SK-MEL-5 (cell line): ENCODE data around the gene SAMD4A. TPM values are rescaled to one million over a fixed set of nuclear protein-coding genes. Genes with fewer than 3 reads are reported as not detected.
"Not testable (repeated sequence)": the region's sequence is repeated elsewhere in the genome, so short reads cannot be mapped to it uniquely, and the experiment has no call there.

ENCODE experiments used
- DNase-seq: peaks from one replicate; pipeline ENCODE4 v3.0.0-alpha.2; 2016; ENCODE audit warnings: low read depth, low spot score
- in situ Hi-C: cut with HindIII; loops from 2 replicates; pipeline ENCODE4 v1.10.0; 2016; ENCODE audit warnings: low sequenced_read_pairs, high pct_unique_total_duplicates, low pct_unique_long_range_greater_than_20kb
- total RNA-seq: library from RNA; depleted of rRNA; stranded (reverse); fragments of >200 nt; shearing (Covaris generic); gene quantifications from 2 replicates; pipeline ENCODE4 v1.2.3, GENCODE V29; 2014

Gene SAMD4A
- total RNA-seq, 1 experiment from 2014 or later: 16.2 TPM

DNA sequence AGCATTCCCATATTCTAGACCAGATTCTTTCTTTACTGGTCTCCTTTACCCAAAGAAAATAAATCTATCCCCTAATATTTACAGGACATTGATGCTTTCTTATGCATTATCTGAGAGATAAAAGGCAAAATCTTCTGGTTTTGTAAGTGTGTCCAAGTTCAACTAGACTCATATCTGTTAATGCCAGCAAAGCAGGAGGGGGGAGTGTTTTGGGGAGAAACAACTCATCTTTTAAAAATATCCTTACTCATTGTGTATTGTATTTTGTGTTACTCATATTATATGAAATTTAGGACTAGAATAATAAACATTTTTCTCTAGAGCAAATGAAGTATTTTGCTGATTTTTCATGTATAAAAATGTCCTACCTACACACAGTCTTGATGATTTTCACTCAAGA lies 54.8 kb downstream of the SAMD4A start:
- in situ Hi-C loops: no loop called here
- no peak for DNase-seq

- in situ Hi-C loops: no loop called here
- no peak for DNase-seq
Measured at GRCh38 chr14:54622192-54622958, 55.4 kb downstream of the SAMD4A start.

DNA sequence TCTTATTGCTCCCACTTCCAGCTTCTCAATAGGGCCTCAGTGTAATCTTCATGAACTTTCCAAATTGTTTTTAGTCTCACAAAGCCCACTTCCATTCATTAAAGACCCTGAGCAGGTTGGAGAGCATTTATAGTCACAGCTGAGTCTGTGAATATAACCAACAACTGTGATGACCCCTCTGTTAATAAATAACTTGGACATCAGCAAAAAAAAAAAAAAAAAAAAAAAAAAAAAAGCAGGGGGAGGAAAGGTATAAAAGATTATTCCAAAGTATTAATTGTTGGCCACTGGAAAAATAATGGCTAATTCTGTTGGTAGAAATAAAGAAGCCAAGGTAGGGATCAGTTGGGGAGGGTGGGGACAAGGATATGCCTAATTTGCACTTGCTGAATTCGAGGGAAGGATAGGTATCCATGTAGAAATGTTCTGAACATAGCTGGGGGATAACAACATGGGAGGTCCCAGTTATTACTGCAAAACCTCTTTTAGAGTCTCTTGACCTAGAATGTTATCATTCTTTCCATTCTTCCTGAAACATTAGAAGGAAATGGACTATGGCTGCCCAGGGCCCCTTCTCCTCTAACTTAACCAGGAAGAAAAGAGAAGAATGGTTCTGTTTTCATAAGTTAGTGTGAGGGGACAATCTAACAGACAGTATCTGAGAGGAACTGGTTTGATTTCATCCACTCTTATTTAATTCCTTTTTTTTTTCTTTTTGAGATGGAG lies 56.5 kb downstream of the SAMD4A start:
- no peak for DNase-seq

GRCh38 chr14:54624005-54624358 lies 57.1 kb downstream of the SAMD4A start:
- DNase-seq, in situ Hi-C loops: not testable (repeated sequence)

More for the DNA sequence above, 56.5 kb downstream of the SAMD4A start:
- in situ Hi-C loops: no loop called here

GRCh38 chr14:54625112-54625511 lies 58.2 kb downstream of the SAMD4A start:
- in situ Hi-C loops: no loop called here
- DNase-seq: no peak

GRCh38 chr14:54627219-54627539 lies 60.3 kb downstream of the SAMD4A start:
- in situ Hi-C loops: no loop called here

DNA sequence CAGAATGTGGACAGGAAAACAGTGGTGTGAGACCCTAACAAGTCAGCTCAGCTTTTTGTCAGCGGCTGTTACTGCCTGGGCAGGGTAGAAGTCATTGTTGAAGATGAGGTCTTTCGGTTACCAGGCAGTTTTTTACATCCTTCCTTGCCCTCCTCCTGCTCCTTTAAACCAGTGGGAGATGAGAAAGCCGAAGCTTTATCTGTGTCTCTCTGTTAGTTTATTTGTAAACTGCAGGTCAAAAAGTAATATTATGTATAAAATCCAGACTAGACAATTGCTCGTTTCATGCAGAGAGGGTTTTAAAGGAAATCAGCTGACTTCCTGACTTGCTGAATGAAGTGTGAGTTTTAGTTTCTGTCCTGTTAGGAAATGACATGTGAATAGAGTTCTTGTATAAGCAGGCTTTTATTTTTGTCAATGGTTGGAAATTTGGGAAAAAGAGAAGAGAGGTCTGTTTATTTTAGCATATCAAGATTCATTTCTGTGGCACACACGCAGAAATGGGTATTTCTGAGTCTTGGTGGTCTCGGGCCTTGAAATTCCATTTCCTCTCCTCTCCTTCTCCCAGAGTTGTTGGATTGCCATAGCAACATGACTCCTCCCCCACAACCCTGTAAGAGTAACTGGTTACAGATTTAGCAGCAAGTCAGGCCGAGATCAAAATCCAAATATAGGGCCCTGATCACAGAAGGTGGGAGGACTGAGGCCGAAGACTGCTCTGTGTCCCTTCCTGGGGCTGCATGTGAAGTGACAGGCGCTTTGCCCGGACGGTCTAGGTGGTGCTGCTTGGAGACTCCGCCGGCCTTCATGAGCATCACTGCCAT lies 60.8 kb downstream of the SAMD4A start:
- DNase-seq: peak; percentile 92
- in situ Hi-C loops: no loop called here

More at GRCh38 chr14:54627219-54627539, 60.3 kb downstream of the SAMD4A start:
- no peak for DNase-seq

GRCh38 chr14:54629183-54629582 lies 62.3 kb downstream of the SAMD4A start:
- DNase-seq: no peak
- in situ Hi-C loops: no loop called here

GRCh38 chr14:54629635-54630360 lies 62.9 kb downstream of the SAMD4A start:
- peak; percentile 69 for DNase-seq
- in situ Hi-C loops: no loop called here

DNA sequence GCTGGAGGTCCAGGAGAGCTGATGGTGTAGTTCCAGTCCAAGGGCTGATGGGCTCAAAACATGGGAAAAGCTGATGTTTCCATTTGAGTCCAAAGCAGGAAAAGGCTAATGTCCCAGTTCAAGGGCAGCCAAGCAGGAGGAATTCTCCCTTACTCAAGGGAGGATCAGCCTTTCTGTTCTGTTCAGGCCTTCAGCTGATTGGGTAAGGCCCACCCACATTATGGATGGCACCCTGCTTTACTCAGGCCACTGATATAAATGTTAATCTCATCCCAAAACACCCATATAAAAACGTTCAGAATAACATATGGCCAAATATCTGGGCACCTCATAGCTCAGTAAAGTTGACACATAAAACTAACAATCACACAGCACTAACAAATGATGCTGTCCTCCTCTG lies 64.1 kb downstream of the SAMD4A start:
- no peak for DNase-seq
- in situ Hi-C loops: no loop called here

DNA sequence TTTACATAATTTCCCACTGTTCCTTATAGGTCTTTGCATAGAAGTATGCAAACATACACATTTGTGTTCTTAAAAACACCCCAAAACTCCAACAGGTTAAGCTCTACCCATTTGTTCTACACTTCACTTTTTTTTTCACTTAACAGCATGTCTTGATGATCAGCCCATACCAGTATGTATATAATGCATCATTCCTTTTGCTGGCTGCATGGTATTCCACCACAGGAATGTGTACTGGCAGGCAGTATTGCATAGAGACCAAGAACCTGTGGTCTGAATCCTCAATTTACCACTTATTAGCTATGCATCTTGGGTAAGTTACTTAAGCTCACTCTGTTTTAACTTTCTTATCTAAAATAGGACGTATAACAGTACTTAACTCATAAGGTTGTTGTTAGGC lies 65.5 kb downstream of the SAMD4A start:
- in situ Hi-C loops: no loop called here
- DNase-seq: no peak

- in situ Hi-C loops: no loop called here
- no peak for DNase-seq
Measured at GRCh38 chr14:54633076-54633475, 66.1 kb downstream of the SAMD4A start.

DNA sequence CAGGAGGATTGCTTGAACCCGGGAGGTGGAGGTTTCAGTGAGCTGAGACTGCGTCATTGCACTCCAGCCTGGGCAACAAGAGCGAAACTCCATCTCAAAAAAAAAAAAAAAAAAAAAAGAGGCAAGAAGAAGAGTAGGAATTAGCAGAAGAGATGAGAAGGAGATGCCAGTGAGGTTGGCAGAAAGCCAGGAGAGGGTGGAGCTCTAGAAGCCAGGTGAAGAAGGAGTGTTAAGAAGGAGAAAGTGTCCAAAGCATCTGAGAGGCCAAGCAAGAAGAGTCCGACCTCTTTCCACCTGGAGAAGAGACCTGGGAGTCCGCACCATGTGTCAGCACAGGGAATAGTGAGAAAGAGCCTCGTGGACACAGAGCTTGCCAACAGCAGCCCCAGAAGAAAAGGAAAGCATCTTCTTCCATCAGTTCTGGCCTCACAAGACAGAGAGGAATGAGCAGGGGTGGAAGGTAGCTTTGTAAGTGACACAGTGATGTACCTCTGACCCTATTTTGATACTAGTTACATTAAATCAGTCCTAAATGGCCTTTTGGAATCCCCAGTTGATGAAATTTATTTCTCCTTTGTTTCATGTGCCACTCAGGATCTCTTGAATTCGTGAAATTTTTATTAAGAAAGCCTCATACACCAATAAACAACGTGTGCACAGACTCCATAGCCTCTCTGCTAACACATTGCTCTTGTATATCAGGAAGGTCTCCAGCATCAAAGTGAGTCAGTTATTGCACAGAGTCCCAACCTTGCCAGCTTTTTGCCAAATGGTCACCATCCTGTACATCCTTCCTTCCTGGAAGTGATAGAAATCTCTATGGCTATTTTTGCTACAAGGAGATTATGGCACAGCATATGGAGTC lies 70.6 kb downstream of the SAMD4A start:
- in situ Hi-C loops: no loop called here
- no peak for DNase-seq

DNA sequence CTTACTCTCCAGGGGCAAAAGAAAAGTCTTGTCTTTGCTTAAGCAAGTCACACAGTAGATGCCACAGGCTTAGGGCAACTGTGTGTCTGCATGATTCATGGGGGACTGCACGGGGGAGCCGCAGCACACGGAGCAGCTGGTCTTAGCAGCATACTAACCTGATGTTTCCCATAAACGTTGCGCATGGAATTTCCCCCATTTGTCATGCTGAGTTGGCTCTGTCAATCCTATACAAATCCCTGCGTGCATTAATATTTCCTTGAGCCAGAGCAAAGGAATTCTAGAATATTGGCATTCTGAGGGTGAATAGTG lies 71.2 kb downstream of the SAMD4A start:
- in situ Hi-C loops: no loop called here
- DNase-seq: no peak

DNA sequence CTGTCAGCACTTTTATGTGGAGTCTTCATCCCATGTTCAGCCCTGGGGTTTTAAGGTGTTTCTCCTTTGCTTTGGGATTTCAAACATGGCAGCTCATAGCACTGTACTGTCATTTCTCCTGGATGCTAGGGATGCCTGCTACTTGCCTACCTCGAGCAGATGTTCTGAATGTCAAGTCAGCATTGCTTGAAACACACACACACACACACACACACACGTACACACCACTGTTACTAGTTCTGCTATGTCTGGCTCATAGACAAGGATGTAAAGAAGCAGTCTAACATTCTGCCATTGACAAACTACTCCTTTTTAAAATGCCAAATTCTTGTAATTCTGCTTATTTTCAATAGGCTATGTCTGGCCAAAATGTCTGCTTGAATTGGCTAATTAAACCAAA lies 72.7 kb downstream of the SAMD4A start:
- no peak for DNase-seq
- in situ Hi-C loops: no loop called here

DNA sequence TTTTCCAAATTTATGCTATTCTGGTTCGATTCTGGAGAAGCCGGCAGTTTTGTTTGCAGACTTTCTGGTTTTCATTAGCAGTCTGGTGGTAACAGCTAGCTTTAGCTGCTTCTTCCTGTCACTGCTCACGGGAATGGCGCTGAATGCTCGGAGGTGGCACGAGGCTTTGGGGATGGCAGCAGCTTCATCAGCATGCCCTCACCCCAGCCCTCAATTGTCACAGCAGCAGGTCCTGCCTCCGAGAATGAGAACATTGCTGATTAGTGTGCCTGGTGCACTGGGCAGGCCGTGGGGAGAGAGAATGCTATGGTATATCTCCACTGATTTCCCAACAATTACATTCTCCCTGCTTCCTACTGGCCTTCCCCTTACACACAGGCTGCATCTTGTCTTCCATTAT lies 73.6 kb downstream of the SAMD4A start:
- in situ Hi-C loops: no loop called here
- no peak for DNase-seq

DNA sequence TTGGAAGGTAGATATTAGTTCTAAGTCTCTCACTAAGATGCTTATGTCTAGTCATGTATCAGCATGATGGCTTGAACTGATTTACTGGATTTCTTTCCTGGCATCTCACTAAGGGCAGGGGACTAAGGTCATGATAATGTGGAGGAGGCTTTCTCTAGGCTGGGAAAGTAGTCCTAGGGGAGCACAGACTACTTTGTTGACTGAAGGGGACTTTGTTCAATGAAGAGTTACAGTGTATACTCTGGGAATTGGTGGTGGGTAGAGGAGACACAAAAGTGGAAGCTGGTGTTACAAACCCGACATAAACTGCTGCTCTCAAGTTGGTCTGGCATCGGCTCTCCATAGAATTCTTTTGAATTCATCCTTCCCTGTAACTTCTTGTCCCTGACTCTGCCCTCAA lies 75.2 kb downstream of the SAMD4A start:
- in situ Hi-C loops: no loop called here

More for the DNA sequence above, 75.2 kb downstream of the SAMD4A start:
- DNase-seq: no peak
